IMR-90 (cell line): Measurements from ENCODE around the gene UBE2S. TPM values are rescaled to one million over a fixed set of nuclear protein-coding genes. Genes with fewer than 3 reads are reported as not detected.
A peak's percentile ranks its signal among the peaks of the same experiment; 100 is the strongest.

ENCODE experiments used
- ATAC-seq: fragments of 200-7000 bp; cut with Tn5 transposase; 2 replicates; pipeline ENCODE4 v1.9.1; 2020; ENCODE audit warnings: low read depth, mild to moderate bottlenecking, moderate library complexity
- BruUV-seq: library from RNA; stranded (reverse); fragments of 400-500 nt; replicated peaks from 2 replicates; lab custom pipeline; 2021; lab: Mats Ljungman, UMichigan
- CTCF ChIA-PET: fragments of 300-600 bp; formaldehyde crosslinking; extraction: SDS; loops from one replicate; lab custom pipeline; 2021; ENCODE audit warnings: antibody characterized with exemption; lab: Yijun Ruan, JAX
- POLR2A ChIA-PET: fragments of 300-600 bp; sonication (Branson Sonifier 250); formaldehyde crosslinking; loops from one replicate; lab custom pipeline; 2022; ENCODE audit warnings: antibody characterized with exemption; ENCODE audit not compliant: unreplicated experiment; lab: Charles Lee
- DNase-seq: peaks from one replicate; pipeline ENCODE4 v3.0.0; 2013
- H2AFZ ChIP-seq: replicated peaks from 2 replicates; pipeline ENCODE3; 2013; ENCODE audit warnings: low read length, mild to moderate bottlenecking; ENCODE audit not compliant: poor library complexity
- H2AK5ac ChIP-seq: 2 replicates; pipeline ENCODE4 v1.6.1; 2013; ENCODE audit warnings: low read depth, low read length, inconsistent platforms
- H2AK9ac ChIP-seq: replicated peaks from 2 replicates; pipeline ENCODE3; 2013; ENCODE audit warnings: mild to moderate bottlenecking, low read depth, low read length, moderate library complexity; ENCODE audit not compliant: poor library complexity
- H2BK120ac ChIP-seq: 2 replicates; pipeline ENCODE4 v1.6.1; 2013; ENCODE audit warnings: low read depth, low read length, inconsistent platforms
- H2BK15ac ChIP-seq: 3 replicates; pipeline ENCODE4 v1.6.1; 2013; ENCODE audit warnings: low read depth, low read length, inconsistent platforms
- H2BK20ac ChIP-seq: 2 replicates; pipeline ENCODE4 v1.6.1; 2013; ENCODE audit warnings: low read depth, mild to moderate bottlenecking, inconsistent platforms, low read length, moderate library complexity
- H2BK5ac ChIP-seq: 2 replicates; pipeline ENCODE4 v1.6.1; 2013; ENCODE audit warnings: mild to moderate bottlenecking, low read depth, low read length, inconsistent platforms; ENCODE audit not compliant: poor library complexity, severe bottlenecking
- H3K14ac ChIP-seq: replicated peaks from 2 replicates; pipeline ENCODE4 v1.6.1; 2013; ENCODE audit warnings: low read depth, low read length, inconsistent platforms
- H3K18ac ChIP-seq: 2 replicates; pipeline ENCODE4 v1.6.1; 2013; ENCODE audit warnings: low read depth, low read length, control low read depth
- H3K23ac ChIP-seq: 2 replicates; pipeline ENCODE4 v1.6.1; 2013; ENCODE audit warnings: low read depth, low read length, inconsistent platforms
- H3K27ac ChIP-seq: 2 replicates; pipeline ENCODE4 v1.5.1; 2013; ENCODE audit warnings: mild to moderate bottlenecking, control low read depth, low read length; ENCODE audit not compliant: insufficient read depth
- H3K27me3 ChIP-seq: 2 replicates; pipeline ENCODE4 v1.6.1; 2013; ENCODE audit warnings: low read length; ENCODE audit not compliant: control insufficient read depth, insufficient read depth
- H3K36me3 ChIP-seq: 2 replicates; pipeline ENCODE4 v1.6.1; 2013; ENCODE audit warnings: low read length, mixed read lengths; ENCODE audit not compliant: control insufficient read depth, insufficient read depth
- H3K4ac ChIP-seq: 2 replicates; pipeline ENCODE4 v1.6.1; 2013; ENCODE audit warnings: low read depth, low read length, inconsistent platforms
- H3K4me1 ChIP-seq: 2 replicates; pipeline ENCODE4 v1.6.1; 2013; ENCODE audit warnings: low read length, mixed read lengths; ENCODE audit not compliant: control insufficient read depth, insufficient read depth
- H3K4me2 ChIP-seq: 2 replicates; pipeline ENCODE4 v1.6.1; 2013; ENCODE audit warnings: low read depth, mild to moderate bottlenecking, control low read depth, low read length, moderate library complexity
- H3K4me3 ChIP-seq: 2 replicates; pipeline ENCODE4 v1.5.1; 2013; ENCODE audit warnings: low read depth, mild to moderate bottlenecking, control low read depth, low read length, moderate library complexity; ENCODE audit not compliant: insufficient read depth
- H3K56ac ChIP-seq: 2 replicates; pipeline ENCODE4 v1.6.1; 2013; ENCODE audit warnings: low read length, inconsistent platforms; ENCODE audit not compliant: insufficient read depth; ENCODE audit errors: extremely low read depth
- H3K79me1 ChIP-seq, 2 experiments: 2 replicates each; pipeline ENCODE4 v1.6.1; 2013; ENCODE audit warnings: low read length in 2 of 2, inconsistent platforms in 1 of 2, low read depth in 1 of 2
- H3K9ac ChIP-seq: 2 replicates; pipeline ENCODE4 v1.6.1; 2013; ENCODE audit warnings: low read depth, low read length, control low read depth
- H3K9me1 ChIP-seq: 2 replicates; pipeline ENCODE4 v1.6.1; 2013; ENCODE audit warnings: low read length, inconsistent platforms; ENCODE audit not compliant: insufficient read depth
- H3K9me3 ChIP-seq: 2 replicates; pipeline ENCODE4 v1.6.1; 2013; ENCODE audit warnings: low read length; ENCODE audit not compliant: control insufficient read depth, insufficient read depth
- H4K20me1 ChIP-seq: 2 replicates; pipeline ENCODE4 v1.6.1; 2013; ENCODE audit warnings: low read length, inconsistent platforms; ENCODE audit not compliant: insufficient read depth
- H4K5ac ChIP-seq: 2 replicates; pipeline ENCODE4 v1.6.1; 2013; ENCODE audit warnings: mild to moderate bottlenecking, low read depth, low read length, control low read depth
- H4K8ac ChIP-seq, 2 experiments: 2 replicates each; pipeline ENCODE4 v1.6.1; 2013; ENCODE audit warnings: low read depth in 2 of 2, low read length in 2 of 2, control low read depth in 1 of 2, inconsistent platforms in 1 of 2
- H4K91ac ChIP-seq: 2 replicates; pipeline ENCODE4 v1.6.1; 2013; ENCODE audit warnings: low read depth, low read length, inconsistent platforms; ENCODE audit not compliant: insufficient read depth
- CEBPB ChIP-seq: IDR thresholded peaks from 2 replicates; pipeline ENCODE4 v1.6.1; 2012; ENCODE audit warnings: low read depth, low read length, improper control_type of control experiment
- CHD1 ChIP-seq: IDR thresholded peaks from 2 replicates; pipeline ENCODE4 v1.6.1; 2012; ENCODE audit warnings: low read depth, low read length, improper control_type of control experiment
- MXI1 ChIP-seq: IDR thresholded peaks from 2 replicates; pipeline ENCODE4 v1.6.1; 2012; ENCODE audit warnings: low read depth, mild to moderate bottlenecking, low read length, moderate library complexity, borderline replicate concordance
- NFE2L2 ChIP-seq: fragments of 150-350 bp; IDR thresholded peaks from 2 replicates; pipeline ENCODE4 v1.6.1; 2016; ENCODE audit warnings: low read depth, mild to moderate bottlenecking, low read length
- RAD21 ChIP-seq: IDR thresholded peaks from 2 replicates; pipeline ENCODE4 v1.6.1; 2012; ENCODE audit warnings: low read length, improper control_type of control experiment
- SMC3 ChIP-seq: fragments of 150-350 bp; IDR thresholded peaks from 2 replicates; pipeline ENCODE4 v1.6.1; 2016; ENCODE audit warnings: low read depth, mild to moderate bottlenecking, antibody characterized with exemption, low read length, moderate library complexity
- WGBS, 2 experiments: methylation state at CpG; one replicate each; pipeline versions ENCODE4 v1.1.5 to v1.1.7; 2013; ENCODE audit warnings: missing lambda C conversion rate in 2 of 2; ENCODE audit not compliant: insufficient read length in 1 of 2; ENCODE audit errors: extremely low coverage in 2 of 2; 5-methylcytosine and 5-hydroxymethylcytosine counted together
- dilution Hi-C: fragments of 300-500 bp; cut with HindIII; formaldehyde crosslinking; loops from one replicate; pipeline ENCODE4 v1.14.3; 2018; ENCODE audit warnings: low sequenced_read_pairs; ENCODE audit not compliant: unreplicated experiment
- in situ Hi-C: fragments of 300-500 bp; cut with MboI; formaldehyde crosslinking; loops from 3 replicates; pipeline ENCODE4 v1.14.3; 2019; ENCODE audit warnings: low sequenced_read_pairs, inconsistent platforms, mixed read lengths
- intact Hi-C: fragments of 100-400 bp; cut with micrococcal nuclease; formaldehyde crosslinking; loops from 2 replicates; pipeline ENCODE4 v1.10.0; 2022
- polyA plus RNA-seq, 3 experiments: library from polyadenylated mRNA; depleted of rRNA; stranded (reverse); fragments of >200 nt; gene quantifications; 2 replicates each; pipeline ENCODE4 v1.2.3, GENCODE V29; 2012; ENCODE audit warnings: low replicate concordance in 1 of 3
- total RNA-seq: library from RNA; depleted of rRNA; stranded (reverse); fragments of >200 nt; gene quantifications from 2 replicates; pipeline ENCODE4 v1.2.3, GENCODE V29; 2012
- TF ChIP-seq, protein P1 (sequence below): conservative IDR thresholded peaks from 2 replicates; pipeline ENCODE4 v1.5.1; 2012; ENCODE audit warnings: mild to moderate bottlenecking, low read depth, low read length, improper control_type of control experiment
- TF ChIP-seq, protein P2 (sequence below): fragments of 150-350 bp; IDR thresholded peaks from 2 replicates; pipeline ENCODE4 v1.6.1; 2017; ENCODE audit warnings: mild to moderate bottlenecking, antibody characterized with exemption, low read length, low read depth
- TF ChIP-seq, protein P3 (sequence below): fragments of 150-350 bp; IDR thresholded peaks from 2 replicates; pipeline ENCODE4 v1.6.1; 2016; ENCODE audit warnings: low read depth, mild to moderate bottlenecking, low read length, moderate library complexity, borderline replicate concordance

UBE2S gene
- total and polyA plus RNA-seq, 2 of the 4 experiments (the other 2 are of a cell fraction), result 69.5 to 104 TPM

DNA sequence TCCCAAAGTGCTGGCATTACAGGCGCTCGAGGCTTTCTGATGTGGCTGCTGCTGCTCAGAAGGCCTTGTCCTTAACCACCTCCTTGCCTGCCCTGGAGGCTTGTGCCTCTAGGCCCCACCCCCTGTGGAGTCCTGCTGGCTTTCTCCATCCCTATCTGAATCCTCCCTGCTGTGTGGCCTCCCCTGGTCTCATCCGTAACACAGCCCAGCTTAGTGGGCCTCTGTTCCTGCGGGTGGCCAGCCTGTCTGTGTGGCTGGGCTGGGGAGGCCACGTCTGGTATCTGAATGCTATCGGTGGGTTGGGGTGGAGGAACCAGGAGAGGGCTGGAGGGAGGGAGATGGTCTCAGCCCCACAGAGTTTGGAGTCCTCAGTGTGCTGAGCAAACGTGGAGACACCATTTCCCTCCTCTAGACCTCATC is 17.1 kb downstream of the UBE2S start:
- H3K36me3 ChIP-seq, result peaks cover 48% of the 10 kb centered on the region
- ChIA-PET POLR2A (interaction anchor here (0.5 to 1.3 kb wide), 2 partner anchors 17 to 23 kb away, joined by 3 read pairs; no protein-coding TSS in a partner anchor), CTCF (no interaction called here)
- H3K9me3 ChIP-seq, result no peaks in the 10 kb centered on the region
- peak overlapping the region in 1 of 2 experiments; percentile 14; a peak in 1 of 4 replicates for H4K8ac ChIP-seq
- H2BK15ac ChIP-seq, result no peak overlapping the region
- TF ChIP-seq RAD21, result no peak
- TF ChIP-seq, protein P1, sequence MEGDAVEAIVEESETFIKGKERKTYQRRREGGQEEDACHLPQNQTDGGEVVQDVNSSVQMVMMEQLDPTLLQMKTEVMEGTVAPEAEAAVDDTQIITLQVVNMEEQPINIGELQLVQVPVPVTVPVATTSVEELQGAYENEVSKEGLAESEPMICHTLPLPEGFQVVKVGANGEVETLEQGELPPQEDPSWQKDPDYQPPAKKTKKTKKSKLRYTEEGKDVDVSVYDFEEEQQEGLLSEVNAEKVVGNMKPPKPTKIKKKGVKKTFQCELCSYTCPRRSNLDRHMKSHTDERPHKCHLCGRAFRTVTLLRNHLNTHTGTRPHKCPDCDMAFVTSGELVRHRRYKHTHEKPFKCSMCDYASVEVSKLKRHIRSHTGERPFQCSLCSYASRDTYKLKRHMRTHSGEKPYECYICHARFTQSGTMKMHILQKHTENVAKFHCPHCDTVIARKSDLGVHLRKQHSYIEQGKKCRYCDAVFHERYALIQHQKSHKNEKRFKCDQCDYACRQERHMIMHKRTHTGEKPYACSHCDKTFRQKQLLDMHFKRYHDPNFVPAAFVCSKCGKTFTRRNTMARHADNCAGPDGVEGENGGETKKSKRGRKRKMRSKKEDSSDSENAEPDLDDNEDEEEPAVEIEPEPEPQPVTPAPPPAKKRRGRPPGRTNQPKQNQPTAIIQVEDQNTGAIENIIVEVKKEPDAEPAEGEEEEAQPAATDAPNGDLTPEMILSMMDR, result no peak
- TF ChIP-seq SMC3, result no peak
- TF ChIP-seq CHD1, result no peak
- no peak for TF ChIP-seq NFE2L2
- no peak for TF ChIP-seq CEBPB
- TF ChIP-seq, protein P2, sequence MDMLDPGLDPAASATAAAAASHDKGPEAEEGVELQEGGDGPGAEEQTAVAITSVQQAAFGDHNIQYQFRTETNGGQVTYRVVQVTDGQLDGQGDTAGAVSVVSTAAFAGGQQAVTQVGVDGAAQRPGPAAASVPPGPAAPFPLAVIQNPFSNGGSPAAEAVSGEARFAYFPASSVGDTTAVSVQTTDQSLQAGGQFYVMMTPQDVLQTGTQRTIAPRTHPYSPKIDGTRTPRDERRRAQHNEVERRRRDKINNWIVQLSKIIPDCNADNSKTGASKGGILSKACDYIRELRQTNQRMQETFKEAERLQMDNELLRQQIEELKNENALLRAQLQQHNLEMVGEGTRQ, result no peak
- no peak for TF ChIP-seq MXI1
- TF ChIP-seq, protein P3, sequence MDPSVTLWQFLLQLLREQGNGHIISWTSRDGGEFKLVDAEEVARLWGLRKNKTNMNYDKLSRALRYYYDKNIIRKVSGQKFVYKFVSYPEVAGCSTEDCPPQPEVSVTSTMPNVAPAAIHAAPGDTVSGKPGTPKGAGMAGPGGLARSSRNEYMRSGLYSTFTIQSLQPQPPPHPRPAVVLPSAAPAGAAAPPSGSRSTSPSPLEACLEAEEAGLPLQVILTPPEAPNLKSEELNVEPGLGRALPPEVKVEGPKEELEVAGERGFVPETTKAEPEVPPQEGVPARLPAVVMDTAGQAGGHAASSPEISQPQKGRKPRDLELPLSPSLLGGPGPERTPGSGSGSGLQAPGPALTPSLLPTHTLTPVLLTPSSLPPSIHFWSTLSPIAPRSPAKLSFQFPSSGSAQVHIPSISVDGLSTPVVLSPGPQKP, result no peak
- H2AFZ ChIP-seq, result no peak overlapping the region
- no peak overlapping the region for H2BK120ac ChIP-seq
- H2AK9ac ChIP-seq, result no peak overlapping the region
- no peak overlapping the region for H2BK5ac ChIP-seq
- H3K27me3 ChIP-seq, result no peaks in the 10 kb centered on the region
- H3K79me1 ChIP-seq, result peaks cover 19 to 63% of the 10 kb centered on the region in 2 experiments
- H3K9me1 ChIP-seq, result peaks cover 31% of the 10 kb centered on the region
- H3K4me2 ChIP-seq, result no peak overlapping the region
- no TSS peak for BruUV-seq
- no peak overlapping the region for H2AK5ac ChIP-seq
- H3K23ac ChIP-seq, result peak overlapping the region; percentile 60; the same call in 1 of the 2 replicates
- H2BK20ac ChIP-seq, result no peak overlapping the region
- peaks cover 36% of the 10 kb centered on the region for H3K4me1 ChIP-seq
- no peak overlapping the region for H3K4me3 ChIP-seq
- intact Hi-C loops (no loop called here), in situ Hi-C loops (no loop called here), dilution Hi-C loops (no loop called here)
- H3K9ac ChIP-seq, result no peak overlapping the region
- H3K56ac ChIP-seq, result no peak overlapping the region
- H3K4ac ChIP-seq, result no peak overlapping the region
- H3K18ac ChIP-seq, result no peak overlapping the region
- WGBS, 2 experiments, result 82% methylated on average over 2 of the region's 7 CpGs; no CpG with 5 or more reads in 1 of the 2 experiments
- no peak overlapping the region for H3K27ac ChIP-seq
- no peak overlapping the region for H4K91ac ChIP-seq
- H4K20me1 ChIP-seq, result peaks cover 75% of the 10 kb centered on the region
- H3K14ac ChIP-seq, result no peak overlapping the region
- DNase-seq (no peak), ATAC-seq (no peak)
- no peak overlapping the region for H4K5ac ChIP-seq
